ENCODE data around the gene PCLAF. TPM values are rescaled to one million over a fixed set of nuclear protein-coding genes. Genes with fewer than 3 reads are reported as not detected.
"Not testable (repeated sequence)": the region's sequence is repeated elsewhere in the genome, so short reads cannot be mapped to it uniquely, and the experiment has no call there.

Gene PCLAF
- total and polyA plus RNA-seq, 2 donors from 2014 or later = 1.3 to 1.5 TPM

DNA sequence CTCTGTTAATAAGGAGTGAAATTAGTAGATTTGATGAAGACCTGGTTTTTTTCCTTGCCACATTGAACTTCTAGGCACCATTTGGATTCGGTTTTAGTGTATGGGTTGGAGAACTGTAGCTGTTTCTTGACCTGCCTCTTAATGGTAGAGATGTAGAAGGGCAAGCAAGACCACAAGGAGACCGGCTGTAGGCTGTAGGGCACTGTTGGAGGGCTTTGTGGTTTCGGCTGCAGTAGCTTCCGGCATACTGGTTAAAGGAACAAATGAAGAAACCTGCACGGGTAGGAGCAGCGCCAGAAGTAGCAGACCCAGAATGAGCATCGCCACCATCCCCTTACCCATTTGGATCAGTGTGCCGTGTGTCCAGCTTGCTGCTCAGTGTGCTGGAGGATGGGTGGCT, 7.9 kb downstream of the PCLAF start:
- no peak overlapping the region for H3K27ac ChIP-seq (ENCODE audit: low read depth in 2 of 2, low read length in 2 of 2)
- no peak overlapping the region for H3K9ac ChIP-seq (ENCODE audit: low read length in 3 of 3)
- FAIRE-seq (no peak), DNase-seq (no peak)
- H3K9me3 ChIP-seq (ENCODE audit: control insufficient read depth in 2 of 3, insufficient read depth in 1 of 3, low read length in 3 of 3) = no peaks in the 10 kb centered on the region
- TF ChIP-seq, protein P1, sequence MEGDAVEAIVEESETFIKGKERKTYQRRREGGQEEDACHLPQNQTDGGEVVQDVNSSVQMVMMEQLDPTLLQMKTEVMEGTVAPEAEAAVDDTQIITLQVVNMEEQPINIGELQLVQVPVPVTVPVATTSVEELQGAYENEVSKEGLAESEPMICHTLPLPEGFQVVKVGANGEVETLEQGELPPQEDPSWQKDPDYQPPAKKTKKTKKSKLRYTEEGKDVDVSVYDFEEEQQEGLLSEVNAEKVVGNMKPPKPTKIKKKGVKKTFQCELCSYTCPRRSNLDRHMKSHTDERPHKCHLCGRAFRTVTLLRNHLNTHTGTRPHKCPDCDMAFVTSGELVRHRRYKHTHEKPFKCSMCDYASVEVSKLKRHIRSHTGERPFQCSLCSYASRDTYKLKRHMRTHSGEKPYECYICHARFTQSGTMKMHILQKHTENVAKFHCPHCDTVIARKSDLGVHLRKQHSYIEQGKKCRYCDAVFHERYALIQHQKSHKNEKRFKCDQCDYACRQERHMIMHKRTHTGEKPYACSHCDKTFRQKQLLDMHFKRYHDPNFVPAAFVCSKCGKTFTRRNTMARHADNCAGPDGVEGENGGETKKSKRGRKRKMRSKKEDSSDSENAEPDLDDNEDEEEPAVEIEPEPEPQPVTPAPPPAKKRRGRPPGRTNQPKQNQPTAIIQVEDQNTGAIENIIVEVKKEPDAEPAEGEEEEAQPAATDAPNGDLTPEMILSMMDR (IDR thresholded peaks at IDR 0.05; ENCODE audit: borderline replicate concordance, extremely low read depth, insufficient read depth) = no peak
- intact Hi-C loops (cut with DNase I) = no loop called here
- no peaks in the 10 kb centered on the region for H3K36me3 ChIP-seq (ENCODE audit: control insufficient read depth in 2 of 3, insufficient read depth in 3 of 3, low read length in 3 of 3)
- no peaks in the 10 kb centered on the region for H3K27me3 ChIP-seq (ENCODE audit: control insufficient read depth, insufficient read depth, low read length)
- H3K4me1 ChIP-seq (ENCODE audit: control insufficient read depth in 2 of 3, insufficient read depth in 2 of 3, low read depth in 1 of 3, low read length in 3 of 3) = no peaks in the 10 kb centered on the region
- no peak overlapping the region for H3K4me3 ChIP-seq (ENCODE audit: low read length in 3 of 3)

DNA sequence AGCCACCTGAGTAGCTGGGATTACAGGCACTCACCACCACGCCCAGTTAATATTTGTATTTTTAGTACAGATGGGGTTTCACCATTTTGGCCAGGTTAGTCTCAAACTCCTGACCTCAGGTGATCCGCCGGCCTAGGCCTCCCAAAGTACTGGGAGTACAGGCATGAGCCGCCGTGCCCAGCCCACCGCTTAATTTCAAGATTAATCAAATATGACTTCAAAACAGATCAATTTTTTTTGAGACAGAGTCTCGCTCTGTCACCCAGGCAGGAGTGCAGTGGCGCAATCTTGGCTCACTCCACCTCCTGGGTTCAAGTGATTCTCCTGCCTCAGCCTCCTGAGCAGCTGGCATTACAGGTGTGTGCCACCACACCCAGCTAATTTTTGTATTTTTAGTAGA, 9.9 kb downstream of the PCLAF start:
- H3K9ac ChIP-seq (ENCODE audit: low read length in 3 of 3); H3K4me1 ChIP-seq (ENCODE audit: control insufficient read depth in 2 of 3, insufficient read depth in 2 of 3, low read depth in 1 of 3, low read length in 3 of 3); intact Hi-C loops (cut with DNase I); H3K9me3 ChIP-seq (ENCODE audit: control insufficient read depth in 2 of 3, insufficient read depth in 1 of 3, low read length in 3 of 3); H3K27ac ChIP-seq (ENCODE audit: low read depth in 2 of 2, low read length in 2 of 2); DNase-seq; H3K36me3 ChIP-seq (ENCODE audit: control insufficient read depth in 2 of 3, insufficient read depth in 3 of 3, low read length in 3 of 3); H3K27me3 ChIP-seq (ENCODE audit: control insufficient read depth, insufficient read depth, low read length); H3K4me3 ChIP-seq (ENCODE audit: low read length in 3 of 3); FAIRE-seq: not testable (repeated sequence)

DNA sequence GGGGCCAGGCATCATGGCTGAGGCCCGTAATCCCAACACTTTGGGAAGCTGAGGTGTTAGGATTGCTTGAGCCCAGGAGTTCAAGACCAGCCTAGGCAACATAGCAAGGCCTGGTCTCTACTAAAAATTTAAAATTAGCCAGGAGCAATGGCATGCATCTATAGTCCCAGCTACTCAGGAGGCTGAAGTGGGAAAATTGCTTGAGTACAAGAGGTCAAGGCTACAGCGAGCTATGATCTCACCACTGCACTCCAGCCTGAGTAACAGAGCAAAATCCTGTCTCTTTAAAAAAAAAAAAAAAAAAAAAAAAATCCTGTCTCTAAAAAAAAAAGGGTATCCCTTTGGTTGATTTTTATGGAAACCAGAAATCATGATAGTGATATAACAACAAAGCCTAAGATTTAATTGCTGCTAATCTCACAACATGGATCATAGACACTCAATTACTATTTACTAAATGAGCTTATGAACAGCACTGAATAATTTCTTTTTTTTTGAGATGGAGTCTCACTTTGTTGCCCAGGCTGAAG, 12.1 kb downstream of the PCLAF start:
- H3K4me1 ChIP-seq (ENCODE audit: control insufficient read depth in 2 of 3, insufficient read depth in 2 of 3, low read depth in 1 of 3, low read length in 3 of 3) = no peaks in the 10 kb centered on the region
- H3K27ac ChIP-seq (ENCODE audit: low read depth in 2 of 2, low read length in 2 of 2) = no peak overlapping the region
- H3K9me3 ChIP-seq (ENCODE audit: control insufficient read depth in 2 of 3, insufficient read depth in 1 of 3, low read length in 3 of 3) = no peaks in the 10 kb centered on the region
- intact Hi-C loops (cut with DNase I) = no loop called here
- DNase-seq = no peak
- H3K36me3 ChIP-seq (ENCODE audit: control insufficient read depth in 2 of 3, insufficient read depth in 3 of 3, low read length in 3 of 3) = no peaks in the 10 kb centered on the region
- H3K9ac ChIP-seq (ENCODE audit: low read length in 3 of 3) = no peak overlapping the region
- H3K27me3 ChIP-seq (ENCODE audit: control insufficient read depth, insufficient read depth, low read length) = no peaks in the 10 kb centered on the region
- no peak overlapping the region for H3K4me3 ChIP-seq (ENCODE audit: low read length in 3 of 3)
- FAIRE-seq = no peak
- TF ChIP-seq, protein P1 (IDR thresholded peaks at IDR 0.05; ENCODE audit: borderline replicate concordance, extremely low read depth, insufficient read depth) = no peak

DNA sequence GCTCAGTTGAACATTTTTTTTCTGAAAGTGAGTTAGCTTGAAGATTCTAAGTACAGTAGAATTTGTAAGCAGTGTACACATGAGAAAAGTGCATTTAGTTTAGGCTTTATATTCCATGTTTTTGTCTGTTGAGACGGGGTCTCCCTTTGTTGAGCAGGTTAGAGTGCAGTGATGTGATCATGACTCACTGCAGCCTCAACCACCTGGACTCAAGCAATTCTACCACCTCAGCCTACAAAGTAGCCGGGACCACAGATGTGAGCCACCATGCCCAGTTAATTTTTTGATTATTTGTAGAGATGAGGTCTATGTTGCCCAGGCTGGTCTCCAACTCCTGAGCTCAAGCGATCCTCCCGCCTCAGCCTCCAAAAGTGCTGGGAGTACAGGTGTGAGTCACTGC, 20.0 kb downstream of the PCLAF start:
- no peaks in the 10 kb centered on the region for H3K4me1 ChIP-seq (ENCODE audit: control insufficient read depth in 2 of 3, insufficient read depth in 2 of 3, low read depth in 1 of 3, low read length in 3 of 3)
- FAIRE-seq = no peak

More for the DNA sequence above, 20.0 kb downstream of the PCLAF start:
- no peak for DNase-seq
- Histone ChIP-seq H3K27ac (ENCODE audit: low read depth in 2 of 2, low read length in 2 of 2) (no peak overlapping the region), H3K9me3 (ENCODE audit: control insufficient read depth in 2 of 3, insufficient read depth in 1 of 3, low read length in 3 of 3) (no peaks in the 10 kb centered on the region), H3K36me3 (ENCODE audit: control insufficient read depth in 2 of 3, insufficient read depth in 3 of 3, low read length in 3 of 3) (no peaks in the 10 kb centered on the region), H3K27me3 (ENCODE audit: control insufficient read depth, insufficient read depth, low read length) (no peaks in the 10 kb centered on the region), H3K9ac (ENCODE audit: low read length in 3 of 3) (no peak overlapping the region), H3K4me3 (ENCODE audit: low read length in 3 of 3) (no peak overlapping the region)
- intact Hi-C loops (cut with DNase I) = no loop called here
- TF ChIP-seq, protein P1 (IDR thresholded peaks at IDR 0.05; ENCODE audit: borderline replicate concordance, extremely low read depth, insufficient read depth) = no peak

Data from kidney (tissue), 14 donors.